AG08396 (cell line): ENCODE measurements around the gene DCBLD1.

ENCODE experiments used
- DNase-seq: peaks from one replicate; pipeline ENCODE4 v3.0.0; 2012; ENCODE audit warnings: low spot score, mixed read lengths

The DCBLD1 gene

DNA sequence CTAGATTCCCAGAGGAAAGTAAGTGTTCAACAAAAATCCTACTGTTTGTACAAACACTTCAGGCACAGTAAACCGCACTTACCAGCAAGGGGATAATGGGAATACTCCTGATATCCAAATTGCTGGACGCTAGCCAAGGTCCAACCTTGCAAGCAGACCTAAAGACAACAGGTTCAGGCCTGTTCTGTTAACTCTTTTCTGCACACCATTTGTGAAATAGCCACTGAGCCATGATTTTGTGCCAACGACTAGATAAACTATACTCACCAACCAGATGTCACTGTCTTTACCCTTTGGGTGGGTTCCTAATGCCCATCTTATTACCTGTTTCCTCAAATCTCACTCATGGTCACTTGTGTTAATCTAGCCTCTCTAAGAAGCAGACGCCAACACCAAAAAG is 76.3 kb downstream of the DCBLD1 start:
- no peak for DNase-seq

DNA sequence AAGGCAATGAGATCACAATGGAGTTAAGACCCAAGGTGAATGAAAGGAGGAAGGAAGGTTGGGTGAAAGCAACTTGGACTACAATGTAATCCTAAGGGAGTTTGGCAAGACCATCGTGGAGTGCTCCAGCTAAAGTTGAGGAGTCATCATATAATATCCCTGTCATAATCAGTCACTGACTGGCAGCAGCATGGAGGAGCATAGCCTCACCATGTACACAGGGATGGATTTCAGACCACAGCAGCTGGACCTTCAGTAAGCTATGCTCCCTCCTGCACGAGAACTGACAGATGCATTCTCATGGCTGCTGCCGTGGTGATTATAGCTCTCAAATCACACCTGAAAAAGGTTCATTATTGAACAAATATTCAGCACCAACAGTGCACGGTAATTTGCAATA is 76.8 kb downstream of the DCBLD1 start:
- DNase-seq = no peak

DNA sequence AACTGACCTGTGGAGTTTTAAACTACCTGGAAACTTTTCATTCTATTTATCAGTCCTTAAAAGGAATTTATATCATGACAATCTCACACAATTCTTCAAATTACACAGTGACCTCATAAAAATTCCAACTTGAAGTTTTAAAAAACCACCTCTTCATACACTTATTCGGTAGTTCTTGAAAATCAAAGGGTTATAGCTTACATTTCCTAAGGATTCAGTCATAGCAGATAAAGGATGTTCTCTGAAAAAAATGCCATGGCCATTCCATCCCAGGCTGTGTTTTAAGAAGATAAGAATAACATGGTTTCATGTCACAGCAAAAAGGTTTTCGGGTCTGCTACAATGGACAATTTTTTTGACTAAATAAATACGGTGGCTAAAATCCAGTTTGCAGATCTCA is 78.7 kb downstream of the DCBLD1 start:
- no peak for DNase-seq

DNA sequence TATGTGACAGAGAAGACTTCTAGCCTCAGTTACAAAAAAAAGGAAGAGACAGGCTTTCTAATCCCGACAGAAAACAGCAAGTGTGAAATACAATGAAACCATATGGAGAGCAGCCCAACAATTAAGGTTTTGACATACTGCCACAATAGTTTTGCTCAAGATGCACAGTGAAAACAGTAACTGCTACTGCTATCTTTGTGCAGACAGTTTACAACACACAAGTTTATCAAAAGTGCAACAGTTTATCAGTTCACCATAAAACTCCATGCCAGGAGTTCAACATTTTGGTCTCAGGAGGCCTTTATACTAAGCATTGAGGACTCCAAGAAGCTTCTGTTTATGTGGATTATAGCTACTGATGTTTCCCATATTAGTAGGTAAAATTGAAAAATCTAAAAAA is 82.2 kb downstream of the DCBLD1 start:
- DNase-seq = no peak

DNA sequence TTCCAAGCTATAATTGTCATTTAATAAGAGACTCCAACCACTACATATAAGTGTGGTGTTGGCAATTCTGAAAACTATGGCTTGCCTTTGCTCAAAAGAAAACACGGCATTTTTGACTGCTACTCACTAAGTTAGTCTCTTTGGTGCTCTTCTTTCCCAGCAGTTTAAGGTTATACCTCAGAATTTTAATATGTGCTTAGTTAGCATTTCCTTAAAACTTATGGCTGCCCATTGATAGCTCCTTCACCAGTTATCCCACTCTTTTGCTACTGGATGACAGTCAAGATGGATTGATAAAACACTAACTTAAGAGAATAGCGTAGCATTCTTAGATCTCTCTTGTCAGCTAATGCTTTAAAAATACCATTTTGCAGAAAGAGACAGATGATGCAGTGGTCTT is 85.8 kb downstream of the DCBLD1 start:
- no peak for DNase-seq

DNA sequence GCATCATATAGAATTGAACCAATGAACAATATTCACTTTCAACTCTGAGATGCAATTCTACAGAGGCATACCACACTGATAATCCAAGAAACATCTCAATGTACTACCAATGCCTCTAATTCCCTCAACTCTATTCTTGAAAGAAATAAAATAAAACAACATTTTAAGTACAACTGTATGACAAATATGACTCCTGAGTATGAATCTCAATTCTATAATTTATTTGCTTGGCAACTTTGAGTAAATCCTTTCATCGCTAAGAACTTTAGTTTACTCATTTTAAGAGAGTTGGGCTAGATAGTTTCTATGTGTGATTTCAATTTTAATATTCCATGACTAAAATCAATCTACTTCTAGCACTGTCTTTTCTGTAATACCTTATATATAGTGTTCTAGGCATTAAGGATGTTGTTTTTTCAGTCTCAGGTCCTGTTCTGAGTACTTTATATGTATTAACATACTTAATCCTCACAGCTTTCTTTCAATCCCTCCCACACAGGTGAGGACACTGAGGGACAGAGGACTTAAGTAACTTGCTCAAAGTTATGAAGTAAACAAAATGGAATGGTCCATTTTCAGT is 86.4 kb downstream of the DCBLD1 start:
- DNase-seq = no peak

DNA sequence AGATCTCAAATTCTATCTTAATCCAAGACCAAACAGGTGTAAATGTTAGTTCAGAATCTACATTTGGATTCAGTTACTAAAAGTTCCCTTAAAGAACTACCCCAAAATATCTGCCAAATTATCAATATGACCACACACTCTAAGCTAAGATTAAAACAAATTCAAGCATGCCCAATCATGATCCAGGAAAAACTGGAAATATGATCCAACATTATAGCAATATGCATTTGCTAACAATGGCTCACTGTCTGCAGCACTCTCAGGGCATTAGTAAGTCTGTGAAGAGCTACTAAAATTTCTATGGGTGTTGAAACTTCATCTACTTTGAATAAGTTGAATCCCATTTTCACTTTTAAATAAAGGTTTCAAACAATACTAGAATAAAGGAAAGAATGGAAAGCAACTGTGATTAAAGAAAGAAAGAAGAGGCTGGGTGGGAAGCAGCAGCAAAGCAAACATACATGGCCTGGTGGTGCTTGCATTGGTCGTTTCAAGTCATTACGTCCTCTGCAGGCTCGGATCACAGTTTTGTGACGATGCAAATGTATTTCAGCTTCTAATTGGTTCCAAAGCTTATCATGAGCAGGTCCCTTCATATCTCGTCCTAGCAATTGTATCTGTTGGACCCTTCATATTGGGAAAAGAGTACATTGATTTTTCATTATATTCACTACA is 90.7 kb downstream of the DCBLD1 start:
- DNase-seq = no peak

DNA sequence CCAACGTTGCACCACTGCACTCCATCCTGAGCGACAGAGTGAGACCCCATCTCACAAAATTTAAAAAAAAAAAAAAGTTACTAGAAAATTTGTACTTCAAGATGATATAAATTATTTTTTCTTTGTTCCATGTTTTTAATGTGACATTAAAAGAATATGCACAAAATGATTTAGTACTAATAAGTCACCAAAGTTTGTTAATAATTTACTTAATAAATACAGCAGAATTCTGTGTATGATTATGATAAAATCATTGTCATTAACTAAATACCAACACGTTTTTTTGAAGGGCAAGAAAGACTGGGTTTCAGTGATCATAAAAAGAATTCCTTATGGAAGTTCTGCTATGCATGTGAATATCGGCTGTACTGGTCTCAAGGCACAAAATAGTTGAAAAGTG is 91.7 kb downstream of the DCBLD1 start:
- DNase-seq = no peak

DNA sequence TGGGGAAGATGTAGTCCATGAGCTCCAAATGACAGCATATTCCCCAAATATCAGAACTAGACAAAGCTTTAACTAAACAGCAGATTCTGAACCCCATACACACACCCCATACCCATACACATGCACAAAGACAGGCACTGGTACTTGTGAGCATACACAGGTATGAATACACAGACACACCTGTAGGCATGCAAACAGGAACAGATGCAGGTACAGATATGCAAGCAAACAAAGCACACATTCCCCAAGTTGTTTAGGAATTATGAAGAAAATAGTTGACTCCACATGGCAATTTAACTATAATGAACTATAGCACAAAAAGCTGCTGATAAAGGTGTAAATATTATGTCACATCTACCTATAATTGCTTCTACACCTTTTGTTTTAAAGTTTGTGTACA is 103.2 kb downstream of the DCBLD1 start:
- DNase-seq = no peak

DNA sequence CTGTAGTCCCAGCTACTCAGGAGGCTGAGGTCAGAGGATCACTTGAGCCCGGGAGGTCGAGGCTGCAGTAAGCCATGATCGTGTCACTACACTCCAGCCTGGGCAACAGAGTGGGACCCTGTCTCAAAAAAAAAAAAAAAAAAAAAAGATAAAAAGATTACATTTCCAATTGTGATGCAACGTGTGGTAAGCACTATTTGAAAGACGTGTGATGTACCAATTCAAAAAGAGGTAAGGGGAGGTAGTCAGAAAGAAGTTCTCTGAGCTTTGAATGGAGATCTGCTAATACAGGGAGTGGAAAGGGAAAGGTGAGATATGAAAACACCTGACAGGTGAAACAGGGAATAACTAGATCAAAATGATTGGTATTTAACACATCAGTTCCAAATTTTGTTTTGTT is 108.0 kb downstream of the DCBLD1 start:
- DNase-seq = no peak

DNA sequence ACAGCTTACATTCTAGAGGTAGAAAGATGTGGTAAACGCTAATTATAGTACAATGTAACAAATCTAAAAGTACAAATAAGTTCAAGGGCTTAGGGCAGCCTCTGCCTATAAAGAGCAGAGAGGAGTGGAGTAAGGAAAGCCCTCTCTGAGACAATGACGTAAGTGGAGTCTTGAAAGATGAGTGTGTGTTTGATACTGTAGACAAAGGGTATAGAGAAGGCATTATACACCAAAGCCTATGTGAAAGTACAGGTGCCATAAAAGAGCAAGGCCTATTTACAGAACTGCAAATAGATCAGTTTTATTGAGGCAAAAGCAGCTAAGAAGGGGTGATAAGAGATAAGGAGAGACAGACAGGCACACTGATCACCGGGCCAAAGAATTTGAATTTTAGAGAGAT is 108.9 kb downstream of the DCBLD1 start:
- DNase-seq = no peak

DNA sequence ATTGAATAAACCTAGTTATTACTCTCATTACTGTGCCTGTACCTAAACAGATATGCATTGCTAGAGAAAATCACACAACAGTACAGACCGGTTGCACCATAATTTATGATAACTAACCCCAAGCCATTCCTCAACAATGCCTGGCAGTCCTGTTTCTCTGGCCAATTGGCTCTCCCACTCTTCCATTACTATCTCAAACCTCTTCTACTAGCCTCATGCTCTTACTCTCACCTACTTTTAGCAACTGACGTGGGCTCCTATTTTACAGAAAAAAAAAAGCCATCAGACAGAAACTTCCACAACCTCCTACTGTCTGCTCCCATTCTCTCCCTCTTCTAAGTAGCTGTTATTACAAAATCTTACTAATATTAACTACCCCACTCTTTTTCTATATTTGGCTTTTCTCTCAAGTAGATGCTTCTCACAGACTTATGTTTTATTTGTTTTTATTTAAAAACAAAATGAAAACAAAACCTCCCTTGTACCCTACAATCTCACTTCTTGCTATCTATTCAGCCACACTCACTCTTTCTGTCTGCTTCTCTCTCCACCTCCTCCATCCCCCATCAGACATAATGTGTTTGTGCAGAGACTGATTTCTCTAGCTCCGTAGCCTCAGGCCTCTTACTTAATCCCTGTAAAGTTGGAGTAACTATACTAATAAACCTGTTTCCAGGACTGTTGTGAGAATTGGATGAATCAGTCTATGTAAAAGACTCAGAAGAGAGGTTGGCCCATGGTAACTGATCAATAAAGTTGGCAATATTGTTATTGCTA is 110.7 kb downstream of the DCBLD1 start:
- no peak for DNase-seq

DNA sequence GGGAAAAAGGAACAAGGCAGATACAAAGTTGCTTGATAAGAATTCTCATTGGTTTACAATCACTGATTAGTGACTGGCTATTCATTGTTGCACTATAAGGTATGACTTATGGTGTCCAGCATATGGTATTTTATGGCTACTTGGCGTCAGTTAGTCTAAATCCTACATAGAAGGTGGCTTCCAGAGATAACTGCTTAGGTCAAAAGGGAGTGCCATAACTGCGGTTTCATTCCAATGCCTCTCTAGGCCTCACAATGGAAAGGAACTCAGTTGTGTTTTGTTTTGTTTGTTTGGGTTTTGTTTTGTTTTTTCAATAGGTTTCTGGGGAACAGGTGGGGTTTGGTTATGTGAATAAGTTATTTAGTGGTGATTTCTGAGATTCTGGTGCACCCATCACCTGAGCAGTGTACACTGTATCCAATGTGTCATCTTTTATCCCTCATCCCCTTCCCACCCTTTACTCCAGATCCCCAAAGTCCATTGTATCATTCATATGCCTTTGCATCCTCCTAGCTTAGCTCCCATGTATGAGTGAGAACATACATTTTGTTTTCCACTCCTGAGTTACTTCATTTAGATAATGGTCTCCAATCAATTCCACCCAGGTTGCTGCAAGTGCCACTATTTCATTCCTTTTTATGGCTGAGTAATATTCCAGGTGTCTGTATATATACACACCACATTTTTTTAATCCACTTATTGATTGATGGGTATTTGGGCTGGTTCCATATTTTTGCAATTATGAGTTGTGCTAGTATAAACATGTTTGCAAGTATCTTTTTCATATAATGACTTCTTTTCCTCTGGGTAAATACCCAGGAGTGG is 112.8 kb downstream of the DCBLD1 start:
- DNase-seq = no peak

DNA sequence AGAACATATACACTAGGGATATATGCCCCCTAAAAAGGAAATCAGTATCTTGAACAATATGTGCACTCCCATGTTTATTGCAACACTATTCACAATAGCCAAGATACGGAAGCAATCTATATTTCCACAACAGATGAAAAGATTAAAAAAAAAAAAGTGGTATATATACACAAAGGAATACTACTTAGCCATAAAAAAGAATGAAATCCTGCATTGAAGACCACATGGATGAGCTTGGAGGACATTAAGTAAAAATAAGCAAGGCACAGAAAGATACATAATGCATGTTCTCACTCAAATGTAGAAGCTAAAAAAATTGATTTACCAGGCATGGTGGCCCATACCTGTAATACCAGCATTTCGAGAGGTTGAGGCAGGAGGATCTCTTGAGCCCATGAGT is 115.3 kb downstream of the DCBLD1 start:
- no peak for DNase-seq
